ENCODE data around the gene PYGL.
A peak's percentile ranks its signal among the peaks of the same experiment; 100 is the strongest.

PYGL gene

DNA sequence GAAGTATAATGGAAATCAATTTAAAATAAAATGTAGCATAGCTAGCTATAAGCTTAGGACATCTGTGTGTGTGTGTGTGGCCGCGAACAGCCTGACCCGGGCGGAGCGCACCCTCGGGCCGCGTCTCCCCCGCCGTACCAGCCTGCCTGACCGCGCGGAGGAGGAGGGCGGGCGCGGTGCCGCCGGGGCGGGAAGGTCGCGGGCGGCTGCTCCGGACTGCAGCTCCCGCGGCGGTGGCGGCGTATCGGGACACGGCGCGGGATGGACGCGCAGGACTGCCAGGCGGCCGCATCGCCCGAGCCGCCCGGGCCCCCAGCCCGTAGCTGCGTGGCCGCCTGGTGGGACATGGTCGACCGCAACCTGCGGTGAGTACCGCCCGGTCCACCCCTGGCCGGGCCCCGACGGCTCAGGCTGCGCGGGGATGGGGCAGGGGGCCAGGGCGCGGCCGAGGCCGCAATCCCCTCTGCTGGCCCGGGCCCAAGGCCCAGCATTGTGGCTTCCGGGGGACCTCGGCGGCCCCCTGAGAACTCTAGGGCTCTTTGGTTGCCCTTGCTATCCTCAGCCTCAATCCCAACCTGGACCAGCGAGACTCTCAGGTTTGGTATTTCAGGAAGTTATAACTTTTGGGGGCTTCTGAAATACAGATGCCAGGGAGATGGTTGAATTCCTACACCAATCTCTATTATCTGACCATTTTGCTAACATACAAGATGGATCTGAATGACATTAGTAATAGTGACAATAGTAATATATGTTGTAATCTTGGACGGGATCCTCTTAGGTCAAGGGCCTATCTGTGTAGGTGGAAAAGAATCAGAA, 72.2 kb downstream of the PYGL start, which contains the start of gene ABHD12B:
Gene ABHD12B (plus strand): TSS at position 140 of the 819 bp plus-strand sequence. CDS start 122 bp downstream, at position 262.
- DNase-seq (ENCODE audit: low read depth in 2 of 2), result no peak

DNA sequence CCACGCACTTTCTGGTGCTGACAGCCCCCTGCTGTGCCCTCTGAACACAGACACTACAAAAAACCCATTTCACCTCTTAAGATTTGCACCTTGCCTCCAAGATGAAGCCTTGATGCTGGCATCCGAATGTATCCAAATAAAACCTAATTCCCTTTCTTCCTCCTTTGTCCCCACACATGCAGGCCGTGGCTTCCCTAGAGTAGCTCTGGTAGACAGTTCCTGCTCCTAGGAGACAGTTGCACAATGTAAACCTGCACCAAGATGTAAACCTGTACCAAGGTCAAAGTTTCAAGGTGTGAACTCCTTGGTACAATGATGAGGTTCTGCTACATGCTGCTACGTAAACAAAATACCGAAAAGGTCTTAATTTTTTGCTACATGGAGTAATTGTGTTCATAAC, 73.1 kb downstream of the PYGL start:
- DNase-seq (ENCODE audit: low read depth in 2 of 2), result no peak

DNA sequence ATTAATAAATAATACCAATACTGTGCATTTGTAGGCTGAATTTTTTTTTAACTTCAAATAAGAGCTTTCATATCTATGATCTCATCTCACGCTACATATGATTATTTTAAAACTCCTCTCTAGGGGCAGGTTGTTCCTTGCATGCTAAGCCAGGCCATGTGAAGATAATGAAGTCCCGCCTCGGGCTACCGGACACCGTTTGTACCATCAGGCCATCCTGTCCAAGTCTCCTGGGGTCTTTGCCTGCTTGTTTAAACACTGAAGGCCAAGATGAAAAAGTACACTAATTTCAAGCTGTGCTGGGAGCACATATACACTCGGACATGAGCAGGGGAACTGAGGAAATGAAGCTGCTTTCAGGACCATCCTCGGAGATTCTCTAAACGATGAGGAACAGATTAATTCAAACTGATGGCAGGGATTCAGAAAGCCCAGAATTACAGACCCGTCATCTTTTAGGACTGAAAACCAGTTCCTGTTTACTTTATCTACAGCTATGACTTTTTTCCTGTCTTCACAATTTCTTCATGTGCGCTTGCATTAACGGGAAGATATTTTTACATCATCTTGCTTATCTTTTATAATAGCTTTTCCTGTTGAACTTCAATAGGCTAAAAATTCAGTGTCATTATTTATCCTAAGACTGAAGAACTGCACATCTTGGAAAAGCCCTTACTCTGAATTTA, 78.7 kb downstream of the PYGL start:
- DNase-seq (ENCODE audit: low read depth in 2 of 2), result no peak

DNA sequence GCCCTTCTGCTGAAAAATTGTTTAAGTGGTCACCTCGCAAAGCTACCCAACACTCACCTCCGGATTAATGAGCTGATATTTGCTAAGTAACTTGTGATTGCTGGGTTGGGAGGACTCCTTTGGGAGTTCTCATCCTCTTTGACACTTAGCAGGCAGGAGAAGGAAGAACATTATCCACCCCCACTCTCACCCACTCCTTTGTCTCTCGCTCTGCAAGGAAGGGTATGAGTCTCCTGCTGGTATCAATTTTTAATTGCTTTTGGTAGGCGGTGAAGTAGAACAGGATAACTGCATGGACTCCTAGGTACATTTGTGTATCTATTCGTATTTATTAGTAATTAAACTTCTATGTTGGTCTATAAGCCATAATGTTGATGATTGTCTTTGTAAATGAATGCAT, 79.3 kb downstream of the PYGL start:
- no peak for DNase-seq (ENCODE audit: low read depth in 2 of 2)

DNA sequence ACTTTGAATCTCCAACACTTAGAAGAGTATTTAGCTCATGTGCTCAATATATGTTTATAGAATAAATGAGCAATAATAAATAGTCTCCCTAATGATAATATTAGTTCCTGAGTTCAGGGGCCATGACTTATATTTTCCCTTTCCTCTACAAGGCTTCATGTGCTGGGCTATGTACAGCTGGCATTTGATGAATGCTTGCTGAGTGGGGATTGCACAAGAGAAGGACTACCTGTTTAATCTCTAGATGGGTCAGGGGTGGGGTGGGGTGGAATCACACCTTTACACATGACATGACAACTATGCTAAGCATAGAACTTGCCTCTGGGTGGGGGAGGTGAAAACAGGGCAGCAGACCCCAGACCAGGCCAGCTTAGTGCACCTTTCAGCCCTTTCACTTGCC, 80.0 kb downstream of the PYGL start:
- no peak for DNase-seq (ENCODE audit: low read depth in 2 of 2)

DNA sequence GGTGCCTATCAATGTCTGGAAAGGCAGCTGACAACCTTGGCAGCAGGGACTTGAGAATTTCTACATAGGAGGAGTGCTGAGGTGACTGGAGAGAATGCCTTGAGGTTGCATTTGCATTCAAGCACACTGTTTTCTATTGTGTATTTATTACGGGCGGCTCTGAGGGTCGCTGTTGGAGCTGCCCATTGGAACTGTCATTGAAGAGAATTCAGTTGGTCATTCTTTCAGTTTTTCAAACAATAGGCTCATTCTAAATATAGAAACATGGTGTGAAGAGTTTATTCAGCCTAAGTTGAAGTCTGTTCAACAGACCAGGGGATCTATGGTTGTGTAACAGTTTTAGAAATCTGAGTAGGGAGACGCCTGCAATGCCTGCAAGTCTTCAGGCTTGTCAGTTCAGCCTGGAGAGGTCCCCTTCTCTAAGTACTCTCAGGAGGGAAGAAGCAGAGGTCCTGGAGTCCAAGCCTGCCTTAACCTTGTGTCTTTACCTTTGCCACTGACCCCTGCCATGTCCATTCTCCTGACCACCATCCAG, 82.2 kb downstream of the PYGL start:
- no peak for DNase-seq (ENCODE audit: low read depth in 2 of 2)

DNA sequence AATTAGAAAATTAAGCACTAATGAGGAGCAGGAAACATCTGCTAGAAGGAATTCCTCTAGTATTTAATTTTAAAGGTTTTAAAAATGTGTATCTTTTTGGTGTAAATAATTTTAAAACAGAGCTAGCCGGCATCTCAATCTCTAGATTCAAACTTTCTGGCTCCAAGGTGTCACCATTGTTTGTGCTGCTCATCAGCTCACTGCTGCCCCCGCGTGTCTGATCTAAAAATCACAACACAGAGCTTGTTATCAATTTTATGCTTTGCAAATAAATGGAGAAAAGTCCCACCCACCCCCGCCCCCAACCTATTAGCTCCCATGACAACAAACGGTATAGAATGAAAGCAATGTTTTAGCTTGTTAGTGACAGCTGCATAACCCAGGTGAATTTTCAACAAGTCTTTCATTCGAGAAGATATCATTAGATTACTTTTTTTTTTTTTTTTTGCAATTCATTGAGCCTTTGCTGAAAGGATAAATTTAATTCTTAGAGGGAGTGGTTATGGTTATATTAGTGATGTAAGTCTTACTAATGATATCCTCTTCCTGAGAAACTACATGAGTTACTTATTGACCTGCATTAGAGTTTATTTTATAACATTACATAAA, 83.7 kb downstream of the PYGL start:
- DNase-seq (ENCODE audit: low read depth in 2 of 2), result peak; percentile 78 to 85

DNA sequence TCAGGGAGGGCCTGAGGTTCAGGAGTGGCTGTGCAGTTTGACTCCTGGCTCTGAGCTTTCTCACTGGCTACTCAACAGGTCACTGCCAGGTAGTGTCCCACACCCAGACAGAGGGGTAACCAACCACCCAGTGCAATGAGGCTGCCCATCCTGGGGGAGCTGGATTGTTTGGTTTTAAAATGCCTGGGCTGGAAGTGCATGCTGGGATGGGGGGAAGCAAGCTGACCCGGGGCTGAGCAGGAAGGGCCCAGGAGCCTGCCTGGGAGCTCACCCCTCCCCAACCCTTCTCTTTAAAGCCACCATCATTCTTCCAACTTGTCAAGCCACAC, 85.0 kb downstream of the PYGL start:
- no peak for DNase-seq (ENCODE audit: low read depth in 2 of 2)

DNA sequence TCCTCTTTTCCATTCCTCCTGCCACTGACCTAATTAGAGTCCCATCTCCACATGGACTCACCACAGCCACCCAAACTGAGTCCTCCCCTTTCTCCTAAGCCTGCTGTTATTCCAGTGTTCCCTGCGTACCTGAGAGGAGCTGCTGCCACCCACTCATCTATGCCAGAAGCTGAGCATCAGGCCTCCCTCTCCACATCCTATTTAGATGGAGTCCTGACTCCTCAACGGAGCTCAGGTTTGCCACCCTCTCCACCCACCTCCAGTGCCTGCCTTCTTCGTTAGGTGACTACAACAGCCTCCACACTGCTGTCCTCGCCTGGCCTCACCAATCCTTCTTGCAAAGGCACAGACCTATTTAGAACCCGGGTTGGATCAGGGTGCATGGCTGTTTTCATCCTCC, 87.6 kb downstream of the PYGL start:
- no peak for DNase-seq (ENCODE audit: low read depth in 2 of 2)

DNA sequence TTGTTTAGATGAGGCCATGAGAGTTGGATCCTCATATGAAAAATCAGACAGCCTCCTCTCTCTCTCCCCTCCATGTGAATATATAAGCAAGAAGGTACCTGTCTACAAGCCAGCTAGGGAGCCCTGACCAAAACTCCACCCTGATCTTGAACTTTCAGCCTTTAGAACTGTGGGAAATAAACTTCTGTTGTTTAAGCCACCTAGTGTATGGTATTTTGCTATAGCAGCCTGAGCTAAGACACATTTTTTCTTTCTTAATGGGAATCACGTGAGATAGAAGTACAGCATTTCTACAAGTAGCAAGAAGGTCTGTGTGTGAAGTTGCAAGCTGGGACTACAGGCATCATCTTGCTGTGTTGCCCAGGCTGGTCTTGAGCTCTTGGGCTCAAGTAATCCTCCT, 88.7 kb downstream of the PYGL start:
- DNase-seq (ENCODE audit: low read depth in 2 of 2), result no peak

Measured in stimulated activated CD8-positive, alpha-beta memory T cell treated with anti-CD3 and anti-CD28 coated beads, Interleukin-2, amount 100 ng/mL, for 48 hours (primary cell).